PC-3 (cell line): ENCODE data around the gene COMMD3. TPM values are rescaled to one million over a fixed set of nuclear protein-coding genes. Genes with fewer than 3 reads are reported as not detected.

ENCODE experiments used
- ATAC-seq: fragments of 200-7000 bp; cut with Tn5 transposase; 2 replicates; pipeline ENCODE4 v1.9.1; 2020; ENCODE audit warnings: mild to moderate bottlenecking, moderate library complexity
- BruUV-seq: library from RNA; stranded (reverse); fragments of 400-500 nt; replicated peaks from 2 replicates; lab custom pipeline; 2021; lab: Mats Ljungman, UMichigan
- CTCF ChIA-PET: fragments of 300-600 bp; sonication (Branson Sonifier 250); formaldehyde crosslinking; loops from one replicate; lab custom pipeline; 2022; ENCODE audit warnings: antibody characterized with exemption; lab: Charles Lee
- POLR2A ChIA-PET: fragments of 300-600 bp; sonication (Branson Sonifier 250); formaldehyde crosslinking; loops from one replicate; lab custom pipeline; 2022; ENCODE audit warnings: antibody characterized with exemption; ENCODE audit not compliant: unreplicated experiment; lab: Charles Lee
- DNase-seq: peaks from one replicate; pipeline ENCODE4 v3.0.0-alpha.2; 2015
- H2AFZ ChIP-seq: fragments of 300-600 bp; sonication (generic); 2 replicates; pipeline ENCODE4 v1.6.0; 2016; ENCODE audit warnings: antibody characterized with exemption, low read length
- H3F3A ChIP-seq: fragments of 300-600 bp; sonication (generic); one replicate; pipeline ENCODE4 v1.6.0; 2017; ENCODE audit warnings: antibody characterized with exemption, low read length, control low read depth, mild to moderate bottlenecking; ENCODE audit not compliant: unreplicated experiment
- H3K27ac ChIP-seq: fragments of 300-600 bp; sonication (generic); 2 replicates; pipeline ENCODE4 v1.5.1; 2016; ENCODE audit warnings: mild to moderate bottlenecking, low read length
- H3K27me3 ChIP-seq: fragments of 300-600 bp; sonication (generic); 2 replicates; pipeline ENCODE4 v1.6.1; 2016; ENCODE audit warnings: low read length, mixed read lengths
- H3K36me3 ChIP-seq: fragments of 300-600 bp; sonication (generic); 2 replicates; pipeline ENCODE4 v1.6.1; 2016; ENCODE audit warnings: low read depth, mixed run types, low read length, mixed read lengths
- H3K4me1 ChIP-seq: fragments of 300-600 bp; sonication (generic); 2 replicates; pipeline ENCODE4 v1.5.1; 2016; ENCODE audit warnings: low read length; ENCODE audit not compliant: insufficient read depth
- H3K4me2 ChIP-seq: fragments of 300-600 bp; sonication (generic); 2 replicates; pipeline ENCODE4 v1.6.0; 2016; ENCODE audit warnings: low read length
- H3K4me3 ChIP-seq: fragments of 300-600 bp; sonication (generic); 2 replicates; pipeline ENCODE4 v1.5.1; 2016; ENCODE audit warnings: mild to moderate bottlenecking, low read length, mixed read lengths
- H3K79me2 ChIP-seq: fragments of 300-600 bp; sonication (generic); 2 replicates; pipeline ENCODE4 v1.6.1; 2017; ENCODE audit warnings: low read length, mixed read lengths
- H3K9ac ChIP-seq: fragments of 300-600 bp; sonication (generic); 2 replicates; pipeline ENCODE4 v1.6.0; 2016; ENCODE audit warnings: mild to moderate bottlenecking, low read length
- H3K9me2 ChIP-seq: fragments of 300-600 bp; sonication (generic); replicated peaks from 2 replicates; pipeline ENCODE4 v1.6.1; 2016; ENCODE audit warnings: mixed run types, low read length, mixed read lengths
- H3K9me3 ChIP-seq: fragments of 300-600 bp; sonication (generic); 2 replicates; pipeline ENCODE4 v1.6.1; 2016; ENCODE audit warnings: low read length, mixed read lengths
- H4K20me1 ChIP-seq: fragments of 300-600 bp; sonication (generic); 2 replicates; pipeline ENCODE4 v1.6.1; 2016; ENCODE audit warnings: low read length, mixed read lengths
- CTCF ChIP-seq: fragments of 300-600 bp; sonication (generic); conservative IDR thresholded peaks from 2 replicates; pipeline ENCODE4 v1.5.1; 2017; ENCODE audit warnings: antibody characterized with exemption, low read depth, mild to moderate bottlenecking, low read length
- EZH2 ChIP-seq: fragments of 300-600 bp; sonication (generic); IDR thresholded peaks from one replicate; pipeline ENCODE4 v1.6.1; 2017; ENCODE audit warnings: antibody characterized with exemption, mild to moderate bottlenecking, low read length; ENCODE audit not compliant: unreplicated experiment
- EZH2phosphoT487 ChIP-seq: fragments of 300-600 bp; sonication (generic); IDR thresholded peaks from 2 replicates; pipeline ENCODE4 v1.6.1; 2018; ENCODE audit warnings: mild to moderate bottlenecking, antibody characterized with exemption, low read length, borderline replicate concordance
- intact Hi-C: fragments of 100-400 bp; cut with micrococcal nuclease; formaldehyde crosslinking; loops from 2 replicates; pipeline ENCODE4 v1.9.0; 2023
- total RNA-seq: library from RNA; depleted of rRNA; stranded (reverse); fragments of >200 nt; gene quantifications from 2 replicates; pipeline ENCODE4 v1.2.3, GENCODE V29; 2014

The COMMD3 gene
- total RNA-seq, 1 experiment from 2014 or later = 86.4 TPM

GRCh38 chr10:22349755-22350154 is 33.6 kb downstream of the COMMD3 start:
- H3K9me3 ChIP-seq = no peaks in the 10 kb centered on the region
- no peak overlapping the region for H3K9ac ChIP-seq
- no peak overlapping the region for H3K4me3 ChIP-seq
- H3K36me3 ChIP-seq = no peaks in the 10 kb centered on the region
- no peak overlapping the region for H2AFZ ChIP-seq
- intact Hi-C loops = no loop called here
- H3K4me2 ChIP-seq = no peak overlapping the region
- ChIA-PET POLR2A (interaction anchor here (0.7 kb wide), 1 partner anchor 85 kb away, joined by 5 read pairs; no protein-coding TSS in a partner anchor), CTCF (no interaction called here)
- ATAC-seq (no peak), DNase-seq (no peak)
- H3K27ac ChIP-seq = no peak overlapping the region
- TF ChIP-seq EZH2phosphoT487 (no peak), EZH2 (no peak), CTCF (no peak)
- H3F3A ChIP-seq = no peaks in the 10 kb centered on the region
- H3K27me3 ChIP-seq = no peaks in the 10 kb centered on the region
- no peaks in the 10 kb centered on the region for H4K20me1 ChIP-seq
- H3K9me2 ChIP-seq = no peaks in the 10 kb centered on the region
- H3K4me1 ChIP-seq = no peaks in the 10 kb centered on the region
- no peaks in the 10 kb centered on the region for H3K79me2 ChIP-seq
- no TSS peak for BruUV-seq

GRCh38 chr10:22351131-22351703 is 35.0 kb downstream of the COMMD3 start:
- no TSS peak for BruUV-seq

More at GRCh38 chr10:22351131-22351703, 35.0 kb downstream of the COMMD3 start:
- intact Hi-C loops = no loop called here
- ATAC-seq (no peak), DNase-seq (no peak)
- H2AFZ ChIP-seq = no peak overlapping the region
- no peaks in the 10 kb centered on the region for H3K36me3 ChIP-seq
- no peak overlapping the region for H3K27ac ChIP-seq
- no peaks in the 10 kb centered on the region for H4K20me1 ChIP-seq
- no peak overlapping the region for H3K4me3 ChIP-seq
- H3K79me2 ChIP-seq = no peaks in the 10 kb centered on the region
- no peaks in the 10 kb centered on the region for H3K4me1 ChIP-seq
- H3K9ac ChIP-seq = no peak overlapping the region
- H3F3A ChIP-seq = no peaks in the 10 kb centered on the region
- TF ChIP-seq EZH2 (no peak), CTCF (no peak), EZH2phosphoT487 (no peak)
- POLR2A ChIA-PET = no interaction called here
- CTCF ChIA-PET = no interaction called here
- H3K9me3 ChIP-seq = no peaks in the 10 kb centered on the region
- H3K27me3 ChIP-seq = no peaks in the 10 kb centered on the region
- H3K9me2 ChIP-seq = no peaks in the 10 kb centered on the region
- no peak overlapping the region for H3K4me2 ChIP-seq
